Neural progenitor cell (in vitro differentiated cells): ENCODE results near the gene ABTB2.

Source experiments
- CTCF ChIP-seq: fragments of 200-600 bp; sonication (generic); IDR thresholded peaks from 2 replicates; pipeline ENCODE4 v1.5.1; 2017; ENCODE audit warnings: antibody characterized with exemption, mild to moderate bottlenecking
- EZH2 ChIP-seq: fragments of 200-600 bp; sonication (generic); IDR thresholded peaks from 2 replicates; pipeline ENCODE4 v1.6.1; 2017; ENCODE audit warnings: antibody characterized with exemption, mild to moderate bottlenecking, moderate library complexity
- EZH2phosphoT487 ChIP-seq: fragments of 200-600 bp; sonication (generic); IDR thresholded peaks from 2 replicates; pipeline ENCODE4 v1.6.1; 2017; ENCODE audit warnings: antibody characterized with exemption

DNA sequence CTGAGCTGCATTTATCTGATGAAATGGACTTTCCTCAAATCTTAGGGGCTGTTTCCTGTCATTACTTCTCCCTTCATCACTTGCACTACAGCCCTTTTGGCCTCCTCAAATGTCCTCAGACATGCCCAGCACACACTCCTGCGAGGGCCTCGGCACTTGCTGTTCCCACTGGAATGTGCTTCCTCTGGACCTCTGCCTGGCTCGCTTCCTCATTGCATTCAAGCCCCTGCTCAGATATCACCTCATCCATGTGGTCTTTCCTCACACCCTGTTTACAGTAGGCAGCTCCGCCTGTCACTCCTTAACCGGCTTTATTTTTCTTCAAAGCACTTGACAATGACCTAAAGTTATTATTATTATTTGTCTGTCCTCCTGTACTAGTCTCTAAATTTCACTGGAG lies 243.3 kb downstream of the ABTB2 start:
- TF ChIP-seq CTCF = no peak
- TF ChIP-seq EZH2 = no peak
- no peak for TF ChIP-seq EZH2phosphoT487
